Measurements from ENCODE around the gene TFDP2.

The TFDP2 gene

DNA sequence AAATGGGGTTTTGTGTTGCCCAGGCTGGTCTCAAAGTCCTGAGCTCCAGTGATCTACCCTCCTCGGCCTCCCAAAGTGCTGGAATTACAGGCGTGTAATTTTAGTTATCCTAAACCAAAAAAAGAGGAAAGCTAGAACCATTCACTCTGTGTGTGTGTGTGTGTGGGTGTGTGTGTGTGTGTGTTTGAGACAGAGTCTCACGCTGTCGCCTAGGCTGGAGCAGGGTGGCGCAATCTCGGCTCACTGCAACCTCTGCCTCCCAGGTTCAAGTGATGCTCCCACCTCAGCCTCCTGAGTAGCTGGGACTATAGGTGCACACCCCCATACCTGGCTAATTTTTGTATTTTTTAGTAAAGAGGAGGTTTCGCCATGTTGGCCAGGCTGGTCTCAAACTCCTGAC is 84.0 kb downstream of the TFDP2 start:
- DNase-seq = no peak

DNA sequence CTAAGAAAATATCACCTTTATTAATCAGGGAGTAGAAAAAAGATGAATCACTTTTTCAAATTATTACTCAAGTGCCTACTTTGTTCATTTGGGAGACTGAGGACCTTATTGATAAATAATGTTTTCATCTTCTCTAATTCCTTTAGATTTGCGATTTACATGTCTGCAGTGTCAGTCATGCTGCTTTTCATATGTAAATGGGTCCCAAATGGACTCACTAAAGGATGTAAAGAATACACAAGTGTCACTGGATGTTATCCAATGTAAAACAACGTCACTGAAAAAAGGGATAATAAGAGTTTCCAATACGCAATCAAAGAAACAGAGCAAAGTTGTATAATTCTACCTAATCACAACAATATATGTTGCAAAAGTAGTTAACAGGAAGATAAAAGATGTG is 84.9 kb downstream of the TFDP2 start:
- no peak for DNase-seq

DNA sequence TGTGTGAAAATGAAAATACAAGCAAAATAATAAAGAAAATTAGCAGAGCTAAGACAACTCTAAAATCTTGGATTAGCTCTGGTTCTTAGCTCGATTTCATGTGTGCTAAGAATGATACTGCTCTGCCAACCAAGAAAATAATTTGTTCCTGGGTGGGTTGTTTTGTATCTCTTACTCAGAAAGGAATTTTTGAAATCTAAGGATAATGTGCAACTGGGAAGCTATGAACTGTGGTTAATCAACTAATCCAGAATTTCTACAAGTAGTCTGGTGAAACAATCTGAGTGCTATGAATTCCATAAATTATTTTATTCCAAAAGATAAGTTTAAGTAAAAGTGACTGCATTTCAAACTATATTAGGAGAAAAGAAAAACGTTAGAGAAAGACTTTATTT is 92.0 kb downstream of the TFDP2 start:
- no peak for DNase-seq

DNA sequence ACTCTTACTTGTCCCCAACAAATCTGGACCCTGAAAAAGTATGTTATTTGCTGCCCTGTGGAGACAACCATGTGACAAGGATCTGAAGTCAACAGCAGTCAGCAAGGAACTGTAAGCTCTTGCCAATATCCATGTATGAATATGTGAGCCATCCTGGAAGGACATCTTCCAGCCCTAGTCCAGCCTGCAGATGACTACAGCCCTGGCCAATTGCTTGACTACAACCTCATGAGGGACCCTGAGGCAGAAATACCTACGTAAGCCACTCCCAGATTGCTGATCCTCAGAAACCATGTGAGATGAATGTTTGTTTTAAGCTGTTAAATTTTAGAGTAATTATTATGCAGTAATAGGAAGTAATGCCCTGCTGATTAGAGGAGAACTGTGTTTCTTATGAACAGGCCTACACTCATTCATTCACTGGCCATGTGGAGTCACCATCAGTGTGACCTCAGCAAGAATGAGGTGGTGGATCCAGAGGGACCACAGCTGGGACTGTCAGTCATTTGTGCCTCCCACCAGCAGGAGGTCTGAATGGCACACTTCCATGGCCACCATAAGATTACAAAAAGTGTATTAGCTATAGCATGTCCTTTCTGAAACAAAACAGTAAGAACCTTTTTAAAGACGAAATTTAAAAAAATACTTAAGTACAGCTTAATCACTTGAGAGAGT is 92.6 kb downstream of the TFDP2 start:
- DNase-seq = no peak

GRCh38 chr3:142053835-142054234 is 95.5 kb downstream of the TFDP2 start:
- no peak for DNase-seq

DNA sequence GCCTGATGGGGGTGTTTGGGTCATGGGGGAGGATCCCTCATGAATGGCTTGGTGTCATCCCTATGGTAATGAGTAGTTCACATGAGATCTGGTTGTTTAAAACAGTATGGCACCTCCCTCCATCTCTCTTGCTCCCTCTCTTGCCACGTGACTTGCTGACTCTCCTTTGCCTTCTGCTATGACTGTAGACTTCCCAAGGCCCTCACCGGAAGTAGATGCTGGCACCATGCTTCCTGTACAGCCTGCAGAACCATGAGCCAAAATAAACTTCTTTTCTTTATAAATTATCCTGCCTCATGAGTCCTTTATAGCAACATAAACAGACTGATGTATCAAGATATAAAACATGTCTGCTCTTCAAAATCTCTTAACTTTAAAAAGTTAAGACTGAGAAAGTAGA is 96.1 kb downstream of the TFDP2 start:
- no peak for DNase-seq

- no peak for DNase-seq
These were observed 98.0 kb downstream of the TFDP2 start for GRCh38 chr3:142051351-142051750.

GRCh38 chr3:142047021-142047369 is 102.3 kb downstream of the TFDP2 start:
- no peak for DNase-seq

DNA sequence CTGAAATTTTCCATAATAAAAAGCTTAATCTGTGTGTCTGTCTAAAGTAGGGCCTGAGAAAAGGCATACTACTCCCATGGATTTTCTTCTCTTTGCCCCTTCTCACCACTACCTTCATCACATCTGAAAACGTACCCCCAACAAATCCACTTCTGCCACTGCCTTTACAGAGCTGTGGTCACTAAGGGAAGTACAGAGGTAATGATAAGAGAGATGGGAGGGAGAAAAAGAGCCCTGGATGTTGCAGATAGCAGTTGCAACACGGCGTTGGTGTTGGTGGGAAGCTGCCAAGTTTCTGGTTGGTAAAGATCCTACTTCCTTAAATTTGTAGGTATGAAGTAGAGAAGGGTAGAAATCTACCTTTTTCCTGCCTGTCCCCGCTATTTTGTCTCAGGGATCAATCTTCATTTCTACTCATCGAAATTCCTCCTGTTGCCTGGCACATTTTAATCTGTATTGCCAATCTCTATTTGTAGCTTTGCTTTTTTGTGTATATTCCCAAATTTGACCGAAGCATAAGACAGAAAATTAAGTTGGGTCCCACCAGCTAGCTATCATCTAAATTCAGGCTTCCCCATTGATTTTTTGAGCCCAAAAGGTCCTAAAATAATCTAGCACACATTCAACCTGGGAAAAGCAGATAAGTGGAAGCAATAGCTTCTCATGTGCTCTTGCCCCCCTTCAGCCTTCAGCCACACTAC is 102.9 kb downstream of the TFDP2 start:
- no peak for DNase-seq

DNA sequence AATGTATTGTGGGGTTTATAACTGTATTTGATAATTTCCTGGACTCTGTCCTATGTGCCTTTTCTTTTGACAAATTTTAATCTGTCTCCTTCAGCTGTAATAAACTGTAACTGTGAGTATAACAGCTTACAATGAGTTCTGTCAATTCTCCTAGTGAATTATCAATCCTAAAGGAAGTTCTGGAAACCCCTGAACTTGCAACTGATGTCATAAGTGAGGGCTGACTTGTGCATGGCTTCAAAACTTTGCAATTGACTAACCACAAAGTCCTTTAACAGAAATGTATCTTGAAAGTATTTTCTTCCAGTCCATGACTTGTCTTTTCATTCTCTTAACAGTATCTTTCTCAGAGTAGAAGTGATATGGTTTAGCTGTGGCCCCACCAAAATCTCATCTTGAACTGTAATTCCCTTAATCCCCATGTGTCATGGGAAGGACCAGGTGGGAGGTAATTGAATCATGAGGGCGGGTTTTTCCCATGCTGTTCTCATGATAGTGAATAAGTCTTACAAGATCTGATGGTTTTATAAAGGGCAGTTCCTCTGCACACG is 108.3 kb downstream of the TFDP2 start:
- peak; percentile 43 for DNase-seq

GRCh38 chr3:142035308-142035922 is 113.9 kb downstream of the TFDP2 start:
- no peak for DNase-seq

- no peak for DNase-seq
These were observed 116.1 kb downstream of the TFDP2 start for GRCh38 chr3:142033292-142033691.

GRCh38 chr3:142031575-142031974 is 117.8 kb downstream of the TFDP2 start:
- DNase-seq = no peak

- no peak for DNase-seq
These were observed 119.6 kb downstream of the TFDP2 start for GRCh38 chr3:142029791-142030190.

DNA sequence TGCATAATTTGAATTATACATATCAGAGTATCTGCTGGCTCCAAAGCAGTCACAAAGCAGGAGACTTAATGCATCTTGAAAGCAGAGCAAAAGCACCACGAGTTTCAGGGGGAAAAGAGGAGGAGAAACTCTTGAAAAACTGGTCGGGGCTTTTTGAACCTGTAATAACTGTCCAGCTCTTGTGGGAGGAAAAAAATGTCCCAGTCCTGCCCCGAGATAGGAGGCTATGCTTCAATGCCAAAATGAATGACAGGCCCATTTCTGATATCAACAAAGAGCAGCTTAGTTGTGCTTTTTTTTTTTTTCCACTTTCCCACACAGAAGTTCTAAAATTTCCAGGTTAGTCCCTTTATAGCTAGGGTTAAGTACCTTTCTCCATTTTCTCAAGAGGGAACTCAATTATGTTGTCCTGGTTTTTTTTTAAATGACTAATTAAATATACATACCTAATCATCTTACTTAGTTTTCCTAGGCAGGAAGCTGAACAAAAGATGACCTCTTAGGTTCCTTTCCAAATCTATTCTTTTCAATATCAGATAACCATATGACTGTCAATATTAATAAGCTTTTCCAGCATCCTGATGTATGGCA is 120.2 kb downstream of the TFDP2 start:
- no peak for DNase-seq

- DNase-seq = peak; percentile 33
These were observed 121.0 kb downstream of the TFDP2 start for GRCh38 chr3:142028243-142028777.

DNA sequence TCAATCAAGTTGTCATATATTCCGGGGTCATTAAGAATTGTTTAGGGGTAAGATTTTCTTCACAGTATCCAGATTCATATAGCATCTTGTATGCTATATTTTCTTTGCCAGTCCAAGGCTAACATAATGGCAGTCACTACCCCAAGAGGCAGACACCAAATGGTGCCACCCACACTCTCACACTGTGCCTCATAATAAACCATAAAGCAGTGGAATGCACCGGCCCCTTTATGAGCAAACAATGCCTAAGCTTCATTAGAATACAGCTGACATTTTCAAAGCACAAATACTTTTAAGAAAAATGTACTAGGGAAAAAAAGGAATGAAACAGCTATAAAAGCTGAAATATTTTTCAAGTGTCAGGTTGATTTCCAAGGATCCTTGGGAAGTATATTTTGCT is 121.6 kb downstream of the TFDP2 start:
- DNase-seq = peak; percentile 56

GRCh38 chr3:142027300-142027699 is 122.0 kb downstream of the TFDP2 start:
- DNase-seq = peak; percentile 33

GRCh38 chr3:142026333-142026732 is 123.0 kb downstream of the TFDP2 start:
- no peak for DNase-seq

DNA sequence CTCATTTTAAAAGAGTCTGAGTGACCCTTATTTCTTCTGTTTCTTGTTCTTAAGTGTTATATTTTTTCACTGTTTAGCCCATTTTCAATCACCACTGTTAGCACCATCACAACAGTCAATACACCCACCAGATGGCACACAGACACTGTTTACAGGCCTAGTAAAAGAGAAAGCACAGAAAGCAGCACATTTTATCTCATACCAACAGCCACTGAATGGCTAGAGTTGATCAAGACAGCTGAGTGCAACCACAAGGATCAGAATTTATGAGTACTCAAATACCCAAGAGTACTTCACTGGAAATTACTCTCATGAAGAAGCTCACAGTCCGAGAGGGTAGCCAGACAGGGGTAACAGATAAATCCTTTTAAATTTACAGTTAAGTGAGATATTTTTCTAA is 127.0 kb downstream of the TFDP2 start:
- DNase-seq = peak; percentile 44

GRCh38 chr3:142021127-142021526 is 128.2 kb downstream of the TFDP2 start:
- DNase-seq = no peak

GRCh38 chr3:142019794-142020320 is 129.5 kb downstream of the TFDP2 start:
- DNase-seq = no peak

- no peak for DNase-seq
These were observed 135.4 kb downstream of the TFDP2 start for GRCh38 chr3:142013993-142014392.

Measured in suppressor macrophage treated with lipopolysaccharide for 4 hours (primary cell).